A549 (cell line): ENCODE measurements around the gene DEGS1. TPM values are rescaled to one million over a fixed set of nuclear protein-coding genes. Genes with fewer than 3 reads are reported as not detected.

Source experiments
- ATAC-seq, 2 experiments: fragments of 200-7000 bp in 1 of 2; fragments of >200 bp in 1 of 2; cut with Nextera tagmentation in 1 of 2; cut with Tn5 transposase in 1 of 2; 3 replicates each; pipeline versions ENCODE4 v1.8.0 to v1.9.1; 2018 to 2020; ENCODE audit warnings: mild to moderate bottlenecking in 1 of 2, moderate library complexity in 1 of 2
- CTCF ChIA-PET: fragments of 300-600 bp; sonication (Branson Sonifier 250); formaldehyde crosslinking; extraction: SDS; loops from one replicate; lab custom pipeline; 2021; ENCODE audit warnings: antibody characterized with exemption, inconsistent platforms; lab: Yijun Ruan, JAX
- POLR2A ChIA-PET: fragments of 350-600 bp; formaldehyde crosslinking; extraction: SDS; loops from one replicate; lab custom pipeline; 2021; ENCODE audit warnings: antibody characterized with exemption, inconsistent platforms; lab: Yijun Ruan, JAX
- DNase-seq, 2 experiments: peaks; one replicate each; pipeline versions ENCODE4 v3.0.0 to v3.0.0-alpha.2; 2011 to 2016; ENCODE audit warnings: low read depth in 1 of 2, low spot score in 1 of 2
- FAIRE-seq: peaks from 2 replicates; lab custom pipeline; 2011; peaks lifted over from hg19 to GRCh38; lab: Jason Lieb, UNC
- H3K27ac ChIP-seq, 2 experiments: fragments of >200 bp; sonication (Bioruptor Twin); formaldehyde crosslinking; 3 replicates each; pipeline ENCODE4 v1.5.1; 2016 to 2017
- H3K4me1 ChIP-seq: fragments of >200 bp; sonication (Bioruptor Twin); formaldehyde crosslinking; 3 replicates; pipeline ENCODE4 v1.6.1; 2016
- H3K4me2 ChIP-seq: fragments of >200 bp; sonication (Bioruptor Twin); formaldehyde crosslinking; 3 replicates; pipeline ENCODE4 v1.6.1; 2016
- H3K4me3 ChIP-seq: fragments of >200 bp; sonication (Bioruptor Twin); formaldehyde crosslinking; 3 replicates; pipeline ENCODE4 v1.5.1; 2016
- H3K9me3 ChIP-seq: fragments of >200 bp; sonication (Bioruptor Twin); formaldehyde crosslinking; 3 replicates; pipeline ENCODE4 v1.6.1; 2016
- CBX2 ChIP-seq: fragments of 200-600 bp; sonication (generic); IDR thresholded peaks from 2 replicates; pipeline ENCODE4 v1.6.1; 2016; ENCODE audit warnings: low read depth, mild to moderate bottlenecking, borderline replicate concordance
- CTCF ChIP-seq: fragments of >200 bp; sonication (Bioruptor Twin); formaldehyde crosslinking; IDR thresholded peaks from 3 replicates; pipeline ENCODE4 v1.5.1; 2016
- EP300 ChIP-seq, 2 experiments: fragments of >200 bp; sonication (Bioruptor Twin); formaldehyde crosslinking; IDR thresholded peaks; 2 replicates in 1 of 2; 3 replicates in 1 of 2; pipeline ENCODE4 v1.6.1; 2016 to 2017
- HEYL ChIP-seq: fragments of 250-450 bp; sonication (Bioruptor Pico); IDR thresholded peaks from 2 replicates; pipeline ENCODE4 v1.8.0; 2021; ENCODE audit warnings: mild to moderate bottlenecking, moderate library complexity
- HOXA7 ChIP-seq: fragments of 250-450 bp; sonication (Bioruptor Pico); IDR thresholded peaks from 2 replicates; pipeline ENCODE4 v1.5.0; 2020; ENCODE audit warnings: mild to moderate bottlenecking, moderate library complexity
- JUN ChIP-seq, 2 experiments: fragments of >200 bp; sonication (Bioruptor Twin); formaldehyde crosslinking; IDR thresholded peaks; 2 replicates in 1 of 2; 3 replicates in 1 of 2; pipeline ENCODE4 v1.6.1; 2016 to 2017
- PHF8 ChIP-seq: fragments of 200-600 bp; sonication (generic); IDR thresholded peaks from 2 replicates; pipeline ENCODE4 v1.6.1; 2016; ENCODE audit warnings: low read depth, mild to moderate bottlenecking, antibody characterized with exemption, moderate library complexity, borderline replicate concordance
- POLR2AphosphoS2 ChIP-seq: conservative IDR thresholded peaks from 2 replicates; pipeline ENCODE4 v1.6.1; 2012; ENCODE audit warnings: low read length, improper control_type of control experiment, inconsistent platforms
- REST ChIP-seq: fragments of 200-600 bp; sonication (generic); IDR thresholded peaks from 2 replicates; pipeline ENCODE4 v1.6.1; 2016; ENCODE audit warnings: antibody characterized with exemption, mild to moderate bottlenecking, moderate library complexity
- SREBF2 ChIP-seq: fragments of 450-650 bp; IDR thresholded peaks from 2 replicates; pipeline ENCODE4 v1.6.1; 2014; ENCODE audit warnings: mild to moderate bottlenecking, moderate library complexity
- TFCP2L1 ChIP-seq: fragments of 250-450 bp; sonication (Bioruptor Pico); IDR thresholded peaks from 2 replicates; pipeline ENCODE4 v1.5.0; 2021; ENCODE audit warnings: mild to moderate bottlenecking
- TP53 ChIP-seq: fragments of 250-450 bp; sonication (Bioruptor Pico); IDR thresholded peaks from 2 replicates; pipeline ENCODE4 v1.5.0; 2021; ENCODE audit warnings: mild to moderate bottlenecking, moderate library complexity
- ZFP36 ChIP-seq: fragments of 450-650 bp; IDR thresholded peaks from 2 replicates; pipeline ENCODE4 v1.6.1; 2014; ENCODE audit warnings: borderline replicate concordance; ENCODE audit not compliant: partially characterized antibody
- ZSCAN20 ChIP-seq: fragments of 250-450 bp; sonication (Bioruptor Pico); IDR thresholded peaks from 2 replicates; pipeline ENCODE4 v1.8.0; 2022; ENCODE audit warnings: mild to moderate bottlenecking, moderate library complexity
- WGBS: methylation state at CpG from one replicate; pipeline ENCODE4 v1.1.6; 2017; ENCODE audit errors: missing lambda C conversion rate; 5-methylcytosine and 5-hydroxymethylcytosine counted together
- polyA plus RNA-seq, 4 experiments: library from polyadenylated mRNA; depleted of rRNA in 3 of 4; stranded (reverse); fragments of >200 nt; fragmentation: RNase III in 1 of 4; extraction: RNeasy Plus Mini Kit Qiagen cat#74134 plus additional on column Dnase treatment in 1 of 4; gene quantifications; 2 replicates in 3 of 4; 3 replicates in 1 of 4; pipeline ENCODE4 v1.2.3, GENCODE V29; 2011 to 2017
- TF ChIP-seq, protein P1 (sequence below): IDR thresholded peaks from 2 replicates; pipeline ENCODE4 v1.6.1; 2012; ENCODE audit warnings: low read depth, borderline replicate concordance
- TF ChIP-seq, protein P2 (sequence below): fragments of 150-350 bp; IDR thresholded peaks from 2 replicates; pipeline ENCODE4 v1.6.1; 2014; ENCODE audit warnings: low read depth, mild to moderate bottlenecking, low read length
- TF ChIP-seq, protein P3 (sequence below): fragments of >200 bp; sonication (Bioruptor Twin); formaldehyde crosslinking; IDR thresholded peaks from 3 replicates; pipeline ENCODE4 v1.6.1; 2016

The DEGS1 gene
- polyA plus RNA-seq, 2 of the 4 experiments (the other 2 are of a cell fraction), result 109 to 112 TPM

- FAIRE-seq (no peak), DNase-seq (no peak), ATAC-seq (no peak)
- H3K4me3 ChIP-seq, result no peak overlapping the region
- H3K4me2 ChIP-seq, result no peak overlapping the region
- CTCF ChIA-PET, result interaction anchor here (2.0 kb wide), 1 partner anchor 14 kb away, joined by 6 read pairs; the partner anchor contains the start of gene DEGS1
- TF ChIP-seq HEYL (CRISPR knock-in tag) (no peak), PHF8 (no peak), TP53 (CRISPR knock-in tag) (no peak), HOXA7 (CRISPR knock-in tag) (no peak), SREBF2 (no peak), ZSCAN20 (no peak), JUN (IDR thresholded peaks at IDR 0.05) (no peak)
- TF ChIP-seq, protein P1, sequence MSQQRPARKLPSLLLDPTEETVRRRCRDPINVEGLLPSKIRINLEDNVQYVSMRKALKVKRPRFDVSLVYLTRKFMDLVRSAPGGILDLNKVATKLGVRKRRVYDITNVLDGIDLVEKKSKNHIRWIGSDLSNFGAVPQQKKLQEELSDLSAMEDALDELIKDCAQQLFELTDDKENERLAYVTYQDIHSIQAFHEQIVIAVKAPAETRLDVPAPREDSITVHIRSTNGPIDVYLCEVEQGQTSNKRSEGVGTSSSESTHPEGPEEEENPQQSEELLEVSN, result no peak
- TF ChIP-seq, protein P2, sequence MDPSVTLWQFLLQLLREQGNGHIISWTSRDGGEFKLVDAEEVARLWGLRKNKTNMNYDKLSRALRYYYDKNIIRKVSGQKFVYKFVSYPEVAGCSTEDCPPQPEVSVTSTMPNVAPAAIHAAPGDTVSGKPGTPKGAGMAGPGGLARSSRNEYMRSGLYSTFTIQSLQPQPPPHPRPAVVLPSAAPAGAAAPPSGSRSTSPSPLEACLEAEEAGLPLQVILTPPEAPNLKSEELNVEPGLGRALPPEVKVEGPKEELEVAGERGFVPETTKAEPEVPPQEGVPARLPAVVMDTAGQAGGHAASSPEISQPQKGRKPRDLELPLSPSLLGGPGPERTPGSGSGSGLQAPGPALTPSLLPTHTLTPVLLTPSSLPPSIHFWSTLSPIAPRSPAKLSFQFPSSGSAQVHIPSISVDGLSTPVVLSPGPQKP, result no peak
- no peak overlapping the region for H3K27ac ChIP-seq
- H3K9me3 ChIP-seq, result no peaks in the 10 kb centered on the region
- POLR2A ChIA-PET, result no interaction called here
- H3K4me1 ChIP-seq, result no peaks in the 10 kb centered on the region
- WGBS, result 79% methylated on average over 5 of the region's 5 CpGs
These were observed 14.0 kb downstream of the DEGS1 start for GRCh38 chr1:224196813-224197600.

- Histone ChIP-seq H3K4me3 (no peak overlapping the region), H3K27ac (no peak overlapping the region), H3K4me1 (0 out of 3 replicates have a peak, but pooled peaks cover 4% of the 10 kb centered on the region), H3K4me2 (no peak overlapping the region), H3K9me3 (no peaks in the 10 kb centered on the region)
- TF ChIP-seq POLR2AphosphoS2, result no peak
- no peak for TF ChIP-seq ZFP36
- TF ChIP-seq EP300 (IDR thresholded peaks at IDR 0.05), result no peak
- TF ChIP-seq, protein P3, sequence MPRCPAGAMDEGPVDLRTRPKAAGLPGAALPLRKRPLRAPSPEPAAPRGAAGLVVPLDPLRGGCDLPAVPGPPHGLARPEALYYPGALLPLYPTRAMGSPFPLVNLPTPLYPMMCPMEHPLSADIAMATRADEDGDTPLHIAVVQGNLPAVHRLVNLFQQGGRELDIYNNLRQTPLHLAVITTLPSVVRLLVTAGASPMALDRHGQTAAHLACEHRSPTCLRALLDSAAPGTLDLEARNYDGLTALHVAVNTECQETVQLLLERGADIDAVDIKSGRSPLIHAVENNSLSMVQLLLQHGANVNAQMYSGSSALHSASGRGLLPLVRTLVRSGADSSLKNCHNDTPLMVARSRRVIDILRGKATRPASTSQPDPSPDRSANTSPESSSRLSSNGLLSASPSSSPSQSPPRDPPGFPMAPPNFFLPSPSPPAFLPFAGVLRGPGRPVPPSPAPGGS, result no peak
- no peak for TF ChIP-seq CBX2
- no peak for TF ChIP-seq TFCP2L1 (CRISPR knock-in tag)
- no peak for TF ChIP-seq CTCF
- no peak for TF ChIP-seq REST
- WGBS, result 77% methylated on average over 4 of the region's 4 CpGs
- no peak for FAIRE-seq
- ChIA-PET CTCF (interaction anchor here (0.6 to 2.0 kb wide), 4 partner anchors 8 to 92 kb away, joined by 3 to 6 read pairs (median 4); partner anchors contain the start of gene DEGS1), POLR2A (no interaction called here)
- DNase-seq, result no peak
- no peak for ATAC-seq
These were observed 15.5 kb downstream of the DEGS1 start for GRCh38 chr1:224198572-224198971.
